GM21367 (cell line): ENCODE results near the gene OR51I1.
A peak's percentile ranks its signal among the peaks of the same experiment; 100 is the strongest.

Source experiments
- ATAC-seq: cut with Tn5 transposase; IDR thresholded peaks from one replicate; pipeline ENCODE4 v1.9.1; 2021; ENCODE audit not compliant: unreplicated experiment

The OR51I1 gene, protein sequence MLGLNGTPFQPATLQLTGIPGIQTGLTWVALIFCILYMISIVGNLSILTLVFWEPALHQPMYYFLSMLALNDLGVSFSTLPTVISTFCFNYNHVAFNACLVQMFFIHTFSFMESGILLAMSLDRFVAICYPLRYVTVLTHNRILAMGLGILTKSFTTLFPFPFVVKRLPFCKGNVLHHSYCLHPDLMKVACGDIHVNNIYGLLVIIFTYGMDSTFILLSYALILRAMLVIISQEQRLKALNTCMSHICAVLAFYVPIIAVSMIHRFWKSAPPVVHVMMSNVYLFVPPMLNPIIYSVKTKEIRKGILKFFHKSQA

DNA sequence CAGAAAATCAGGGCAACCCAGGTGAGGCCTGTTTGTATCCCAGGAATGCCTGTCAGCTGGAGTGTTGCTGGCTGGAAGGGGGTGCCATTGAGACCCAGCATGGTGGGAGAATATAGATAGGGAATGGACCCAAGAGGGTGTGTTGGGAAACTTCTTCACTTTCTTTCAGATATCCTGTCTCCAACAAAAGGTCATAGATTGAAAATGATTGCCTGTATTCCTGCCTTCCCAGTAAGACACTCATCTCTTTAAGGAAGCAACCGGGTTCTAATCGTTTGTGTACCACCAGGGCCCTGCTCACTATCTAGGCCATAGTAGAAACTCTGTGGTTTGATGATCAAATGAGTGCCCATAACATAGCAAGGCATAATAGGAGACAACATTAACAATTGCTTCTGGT, at the start of gene OR51I1:
Gene OR51I1, minus strand, starts transcription at position 101 of the 400 bp plus-strand sequence. Its CDS starts 0 bp downstream, at position 101.
- no peak for ATAC-seq

DNA sequence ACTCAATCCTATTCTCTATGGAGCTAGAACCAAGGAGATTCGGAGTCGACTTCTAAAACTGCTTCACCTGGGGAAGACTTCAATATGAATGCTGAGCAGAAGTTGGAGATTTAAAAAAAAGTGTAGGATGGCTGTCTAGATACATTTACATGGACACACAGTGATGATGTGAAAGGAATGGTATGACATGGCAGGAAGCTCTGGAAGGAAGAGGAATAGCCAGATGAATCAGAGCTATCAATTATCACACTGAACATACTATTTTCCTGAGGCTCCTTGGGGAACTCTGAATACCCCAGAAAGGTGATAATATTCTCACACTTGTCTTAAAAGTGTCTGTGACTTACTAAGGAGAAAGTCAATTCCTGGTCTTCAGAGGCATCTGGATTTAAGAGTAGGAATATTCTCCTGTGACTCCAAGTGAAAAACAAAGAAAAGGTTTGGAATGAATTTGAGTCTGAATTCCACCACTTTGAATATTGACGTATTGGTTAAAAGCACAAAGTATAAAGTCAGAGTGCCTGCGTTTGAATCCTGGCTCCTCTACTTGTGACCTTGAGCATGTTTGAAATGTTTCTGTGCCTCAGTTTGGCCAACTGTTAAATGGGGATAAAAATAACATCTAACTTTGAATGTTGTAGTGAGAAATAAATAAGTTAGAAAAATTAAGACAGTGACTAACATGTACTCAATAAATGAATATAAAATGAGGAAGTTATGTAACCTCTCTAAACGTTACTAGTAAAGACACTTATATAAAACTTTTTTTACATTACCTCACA, 48.5 kb upstream of the OR51I1 start:
- no peak for ATAC-seq

DNA sequence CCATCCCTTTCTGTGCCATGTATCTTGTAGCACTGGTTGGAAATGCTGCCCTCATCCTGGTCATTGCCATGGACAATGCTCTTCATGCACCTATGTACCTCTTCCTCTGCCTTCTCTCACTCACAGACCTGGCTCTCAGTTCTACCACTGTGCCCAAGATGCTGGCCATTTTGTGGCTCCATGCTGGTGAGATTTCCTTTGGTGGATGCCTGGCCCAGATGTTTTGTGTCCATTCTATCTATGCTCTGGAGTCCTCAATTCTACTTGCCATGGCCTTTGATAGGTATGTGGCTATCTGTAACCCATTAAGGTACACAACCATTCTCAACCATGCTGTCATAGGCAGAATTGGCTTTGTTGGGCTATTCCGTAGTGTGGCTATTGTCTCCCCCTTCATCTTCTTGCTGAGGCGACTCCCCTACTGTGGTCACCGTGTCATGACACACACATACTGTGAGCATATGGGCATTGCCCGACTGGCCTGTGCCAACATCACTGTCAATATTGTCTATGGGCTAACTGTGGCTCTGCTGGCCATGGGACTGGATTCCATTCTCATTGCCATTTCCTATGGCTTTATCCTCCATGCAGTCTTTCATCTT, 47.6 kb upstream of the OR51I1 start:
- ATAC-seq = no peak

DNA sequence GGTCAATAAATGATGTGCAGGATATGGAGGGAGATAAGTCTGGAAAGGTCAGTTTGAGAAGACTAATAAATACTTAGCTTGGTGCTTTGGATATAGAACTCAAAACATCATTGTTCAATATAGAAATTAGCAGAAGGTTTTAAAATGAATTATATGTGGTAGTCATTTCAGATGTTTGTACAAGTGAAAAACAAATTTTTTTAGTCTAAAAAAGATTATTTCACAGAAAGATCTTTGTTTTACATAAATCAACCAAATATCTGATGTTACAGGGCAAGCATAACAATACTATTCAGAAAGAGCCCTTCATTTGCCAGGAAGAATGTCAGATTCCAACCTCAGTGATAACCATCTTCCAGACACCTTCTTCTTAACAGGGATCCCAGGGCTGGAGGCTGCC, 47.1 kb upstream of the OR51I1 start, which contains the start of gene OR52D1:
Gene OR52D1, plus strand, starts transcription at position 301 of the 400 bp plus-strand sequence. Its CDS starts 22 bp downstream, at position 323.
- no peak for ATAC-seq

DNA sequence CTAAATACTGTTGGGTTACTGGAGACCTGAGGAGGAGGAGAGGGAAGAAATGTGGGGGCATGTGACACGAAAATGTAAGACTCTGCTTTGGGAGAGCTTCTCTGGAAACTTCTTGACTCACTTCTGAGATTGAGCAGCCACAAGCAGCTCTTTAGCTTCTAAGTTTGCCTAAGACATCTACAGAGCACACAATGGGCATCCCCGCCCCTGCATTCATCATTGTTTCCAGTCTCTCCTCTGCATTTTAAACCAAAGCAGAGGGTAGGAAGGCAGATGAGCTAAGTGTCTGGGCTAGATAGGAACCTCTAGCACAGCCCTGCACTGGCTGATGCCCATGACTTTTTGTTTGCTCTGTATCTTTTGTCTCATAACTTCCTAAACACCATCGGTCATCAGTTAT, 45.1 kb upstream of the OR51I1 start:
- no peak for ATAC-seq

DNA sequence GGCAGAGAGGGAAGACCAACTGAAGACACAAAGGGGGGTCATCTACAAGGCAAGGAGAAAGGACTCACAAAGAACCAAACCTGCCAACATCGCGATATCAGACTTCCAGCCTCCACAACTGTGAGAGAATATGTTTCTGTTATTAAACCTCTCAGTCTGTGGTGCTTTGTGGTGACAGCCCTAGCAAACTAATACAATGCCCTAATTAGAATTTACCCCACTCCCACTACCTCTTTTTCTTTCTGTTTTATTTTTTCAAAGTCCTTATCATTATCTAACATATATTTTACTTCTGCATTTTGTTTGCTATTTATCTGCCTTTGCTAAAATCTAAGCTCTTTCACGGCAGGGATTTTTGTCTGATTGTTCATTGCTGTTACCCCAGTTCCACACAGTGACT, 44.7 kb upstream of the OR51I1 start:
- ATAC-seq = no peak

DNA sequence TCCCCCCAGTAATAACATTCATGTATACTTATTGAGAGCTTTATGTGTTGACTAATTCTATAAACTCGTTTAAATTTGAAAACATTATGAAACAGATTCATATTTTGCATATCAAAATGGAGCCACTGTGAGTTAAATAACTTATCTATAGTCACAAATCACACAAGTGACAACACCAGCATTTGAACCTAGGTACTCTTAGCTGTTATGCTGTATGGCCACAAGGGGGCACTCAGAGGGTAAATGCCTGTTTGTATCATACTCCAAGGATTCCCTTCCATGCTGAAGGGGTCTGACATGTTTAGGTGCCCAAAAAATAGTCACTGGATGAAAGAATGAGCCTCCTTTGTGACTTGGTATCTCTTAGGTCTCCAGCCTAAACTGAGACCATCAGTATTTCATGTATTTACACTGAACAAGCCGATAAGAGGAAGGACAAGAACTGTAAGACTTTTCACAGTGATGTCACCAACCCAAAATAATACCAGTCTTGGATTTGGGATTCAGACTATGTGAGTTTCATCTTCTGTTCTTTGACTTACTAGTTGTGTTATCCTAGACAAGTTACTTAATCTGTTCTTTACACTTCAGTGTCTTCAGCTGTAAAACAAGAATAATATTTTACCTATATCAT, 35.0 kb upstream of the OR51I1 start:
- peak; percentile 82 for ATAC-seq

DNA sequence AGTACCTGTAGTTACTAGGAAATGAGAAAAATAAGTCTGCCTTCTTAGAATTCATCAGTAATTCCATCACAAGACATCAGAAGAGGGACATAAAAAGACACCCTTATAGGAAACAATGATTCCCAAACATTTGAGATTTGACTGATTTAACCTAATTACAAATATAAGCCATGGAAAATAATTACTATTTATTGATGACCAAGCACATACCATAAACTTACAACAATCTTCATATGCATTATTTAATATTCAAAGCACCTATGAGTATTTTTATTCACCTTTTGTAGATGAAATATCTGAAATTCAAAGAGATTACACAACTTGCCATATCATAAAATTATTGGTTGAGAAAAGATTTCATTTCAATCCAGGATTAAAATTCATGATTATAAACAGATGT, 32.6 kb upstream of the OR51I1 start:
- ATAC-seq = no peak

DNA sequence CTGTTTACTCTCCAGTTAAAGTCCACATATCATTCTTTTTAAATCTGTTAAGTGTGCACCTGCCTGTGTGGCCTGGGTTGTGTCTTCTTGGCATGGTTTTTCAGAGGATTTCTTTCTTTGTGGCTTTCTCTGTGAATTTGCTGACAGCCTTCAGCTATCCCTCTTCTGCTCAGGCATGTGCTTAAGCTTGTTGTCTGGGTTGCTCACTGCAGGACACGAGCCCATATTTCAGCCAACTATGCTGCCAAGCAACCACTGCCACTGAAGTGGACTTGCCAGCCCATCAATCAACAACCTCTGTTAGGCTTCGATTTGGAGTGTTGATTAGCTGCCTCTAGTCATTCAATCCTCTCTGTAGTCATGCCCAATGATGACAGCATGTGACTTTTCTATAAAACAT, 26.2 kb upstream of the OR51I1 start:
- ATAC-seq = no peak

DNA sequence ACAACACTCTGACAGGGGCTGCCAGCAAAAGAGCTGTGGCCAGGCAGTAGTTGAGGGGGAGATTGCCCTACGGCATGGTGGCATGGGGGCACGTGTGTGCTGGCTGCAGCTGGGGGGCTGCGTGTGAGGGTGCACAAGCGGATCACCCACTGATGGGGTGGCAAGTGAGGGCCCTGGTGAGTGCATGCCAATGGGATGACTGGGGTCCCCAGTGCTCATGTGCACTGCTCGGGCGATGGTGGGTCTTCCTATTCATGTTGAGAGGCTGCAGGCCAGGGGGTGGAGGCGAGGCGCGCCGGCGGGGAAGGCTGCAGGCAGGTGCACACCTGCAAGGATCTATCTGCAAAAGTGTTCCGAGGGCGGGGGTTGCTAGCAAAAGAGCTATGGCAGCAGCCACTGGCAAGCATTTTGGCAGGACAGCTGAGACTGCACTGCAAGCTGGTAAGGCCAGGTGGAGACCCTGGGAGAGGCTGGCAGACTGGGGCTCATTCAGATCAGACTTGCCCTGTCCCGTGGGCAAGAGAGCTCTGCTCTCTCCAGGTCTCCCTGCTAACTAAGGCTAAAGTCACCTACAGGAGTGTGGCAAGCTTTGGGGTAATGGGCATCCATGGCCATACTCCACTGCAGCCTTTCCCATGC, 19.8 kb upstream of the OR51I1 start:
- no peak for ATAC-seq

DNA sequence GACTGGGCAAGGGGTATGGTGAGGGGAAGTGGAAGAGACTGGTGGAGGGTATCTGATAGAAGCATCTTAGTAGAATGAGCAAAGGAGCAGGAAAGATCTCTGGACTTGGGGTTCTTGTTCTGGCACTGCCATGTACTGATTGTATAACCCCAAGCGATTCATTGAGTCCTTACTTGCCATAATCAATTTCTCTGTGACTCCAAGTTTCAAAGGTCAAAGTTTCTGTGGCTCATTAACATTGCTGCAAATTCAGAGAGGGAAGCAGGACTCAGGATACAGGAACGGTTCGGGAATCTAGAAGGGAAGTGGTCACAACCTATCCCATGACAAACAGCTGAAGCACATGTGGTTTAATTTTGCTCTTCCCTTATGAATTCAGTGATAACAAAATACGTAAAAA, 8.1 kb upstream of the OR51I1 start:
- no peak for ATAC-seq

DNA sequence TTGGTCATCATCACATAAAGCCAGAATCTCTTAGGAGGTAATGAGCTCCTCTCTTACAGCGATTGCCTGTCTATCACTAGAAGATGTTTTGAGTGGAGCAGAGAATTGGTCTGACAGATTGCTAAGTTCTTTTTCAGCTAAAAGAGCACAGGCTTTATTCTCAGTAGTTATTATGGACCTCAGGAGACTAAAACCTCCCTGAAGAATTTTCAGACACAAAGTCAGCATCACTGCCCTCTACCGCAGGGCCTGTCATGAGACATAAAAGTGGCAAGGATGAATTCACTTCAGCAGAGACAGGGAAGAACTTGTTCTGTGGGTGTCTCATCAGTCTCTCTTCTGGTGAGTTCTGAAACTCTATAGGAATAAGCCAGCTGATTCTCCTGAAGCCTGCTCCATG, 7.7 kb upstream of the OR51I1 start, which contains the start of gene OR51I2:
Gene OR51I2, plus strand, starts transcription at position 301 of the 400 bp plus-strand sequence. CDS start 4,166 bp downstream, outside the sequence.
- ATAC-seq = no peak

DNA sequence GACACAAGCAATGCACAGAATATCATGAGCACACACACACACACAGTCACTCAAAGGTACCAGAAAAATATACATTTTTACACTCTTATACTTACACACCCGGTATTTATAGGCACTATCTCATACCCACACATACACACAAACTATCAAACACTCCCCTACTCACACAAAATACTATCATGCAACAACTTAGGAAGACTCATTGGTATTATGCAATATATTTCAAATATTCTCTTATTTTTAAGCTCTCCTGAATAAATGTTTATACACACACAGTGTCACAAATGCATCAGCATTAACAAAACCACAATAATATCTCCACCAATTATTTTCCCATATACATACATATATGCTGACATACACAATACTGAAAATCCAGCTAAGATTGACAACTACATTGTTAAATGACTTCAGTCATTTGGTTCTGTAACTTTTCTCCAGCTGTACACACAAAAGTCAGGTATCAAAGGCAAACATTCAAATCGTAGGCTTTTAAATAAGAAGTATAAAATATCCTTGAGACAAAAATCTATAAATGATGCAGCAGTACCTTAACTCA, 2.6 kb upstream of the OR51I1 start:
- no peak for ATAC-seq

DNA sequence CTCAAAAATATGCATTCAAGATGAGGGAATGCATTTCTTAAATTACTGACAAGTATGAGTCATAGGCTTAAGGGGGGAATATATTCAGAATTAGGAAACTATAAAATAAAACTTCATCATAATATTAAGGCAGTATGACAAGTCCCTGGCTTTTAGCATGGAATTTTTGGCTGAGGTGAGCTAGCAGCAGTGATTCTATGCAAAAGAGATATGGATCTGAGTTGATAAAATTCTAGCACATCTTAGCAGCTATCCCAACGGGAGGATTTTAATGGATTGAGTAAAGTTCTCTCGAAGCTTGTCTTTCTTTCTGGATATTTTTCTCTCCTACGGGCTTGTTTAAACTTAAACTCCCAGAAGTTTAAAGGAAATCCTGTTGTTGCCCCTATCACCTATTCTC, 18.2 kb downstream of the OR51I1 start:
- ATAC-seq = no peak

DNA sequence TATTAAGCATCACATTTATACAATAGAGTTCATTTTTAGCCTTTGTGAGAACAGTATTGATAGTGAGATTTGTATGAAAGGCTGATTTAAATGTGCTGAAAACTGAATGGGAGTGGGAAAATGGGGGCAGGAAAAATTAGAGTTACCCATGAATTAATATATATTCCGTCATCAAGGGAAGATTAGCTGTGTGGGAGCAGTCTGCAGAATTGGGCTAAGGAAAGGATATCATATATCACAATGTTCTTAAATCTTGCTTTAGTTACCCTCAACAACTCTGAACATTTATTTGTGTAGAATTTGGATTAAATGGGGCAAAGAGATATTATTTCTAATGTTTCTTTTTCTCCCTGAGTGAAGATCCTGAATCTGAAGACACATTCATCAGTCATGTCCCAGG, 19.5 kb downstream of the OR51I1 start, which contains the start of gene OR51Q1:
Gene OR51Q1, plus strand, starts transcription at position 301 of the 400 bp plus-strand sequence. Its CDS starts 90 bp downstream, at position 391.
- no peak for ATAC-seq

DNA sequence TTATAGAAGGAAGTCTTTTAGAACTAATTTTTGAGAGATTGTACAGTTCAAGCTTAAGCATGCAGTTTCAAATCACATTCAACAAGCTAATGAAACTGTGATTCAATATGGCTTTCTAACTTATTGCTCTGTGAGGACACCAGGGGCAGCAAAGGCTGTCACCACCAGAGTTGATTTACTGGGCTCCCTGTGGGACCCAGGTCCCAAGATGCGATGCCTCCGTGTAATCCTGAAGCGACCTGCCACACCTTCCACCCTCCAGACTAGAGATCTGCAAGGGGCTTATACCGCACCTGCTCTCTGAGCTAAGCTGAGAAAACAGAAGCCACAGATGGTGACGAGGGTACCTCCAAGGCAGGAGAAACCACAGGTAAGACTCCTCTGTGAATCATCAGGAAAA, 20.3 kb downstream of the OR51I1 start:
- no peak for ATAC-seq

DNA sequence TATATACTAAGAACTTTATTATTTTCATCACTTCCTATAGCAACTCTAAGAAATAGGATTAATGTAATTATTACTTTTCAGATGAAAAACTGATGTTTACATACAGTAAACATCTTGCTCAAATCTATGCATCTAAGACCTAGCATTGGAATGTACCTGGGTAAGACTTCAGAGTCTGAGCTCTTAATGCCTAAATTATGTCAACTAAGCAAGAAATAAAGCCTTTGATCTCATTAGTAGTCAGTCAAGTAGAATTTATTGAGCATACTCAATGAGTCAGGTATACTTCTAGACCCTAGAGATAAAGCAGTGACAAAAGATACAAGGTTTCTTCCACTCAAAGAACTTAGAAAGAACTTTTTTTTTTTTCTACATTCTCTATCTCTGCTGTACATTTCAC, 36.1 kb downstream of the OR51I1 start:
- no peak for ATAC-seq

DNA sequence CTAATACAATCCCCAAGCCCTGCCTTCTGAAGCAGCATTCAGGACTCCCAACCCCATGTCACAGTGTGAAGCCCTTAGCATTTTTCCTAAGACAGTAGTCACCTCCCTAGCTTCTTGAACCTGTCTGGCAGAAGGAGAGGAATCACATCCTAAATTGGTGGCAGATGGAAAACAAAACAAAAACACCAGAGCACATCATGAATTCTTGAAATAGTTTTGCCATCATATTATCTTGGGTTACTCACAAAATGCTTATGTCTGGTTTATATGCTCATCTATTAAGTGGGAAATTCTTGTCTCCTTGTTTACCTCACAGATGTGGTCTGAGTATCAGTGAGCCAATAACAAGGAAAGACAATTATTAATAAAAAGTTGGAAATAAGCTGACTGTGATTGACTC, 42.4 kb downstream of the OR51I1 start:
- no peak for ATAC-seq

DNA sequence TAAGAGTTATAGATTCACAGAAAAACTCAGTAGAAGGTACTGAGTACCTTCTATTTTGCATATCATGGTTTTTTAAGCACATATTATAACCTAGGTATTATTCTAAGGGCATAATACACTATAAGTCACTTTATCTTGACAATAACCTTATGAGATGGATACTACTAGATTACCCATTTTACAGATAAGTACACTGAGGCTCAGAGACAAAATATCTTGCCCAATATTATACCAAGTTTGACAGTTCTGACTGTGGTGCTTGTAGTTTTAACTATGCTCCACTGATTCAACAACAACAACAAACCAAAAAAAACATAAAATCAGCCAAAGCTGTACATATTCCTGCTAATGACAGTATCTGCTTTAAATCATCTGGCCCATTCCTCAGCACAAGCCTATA, 47.2 kb downstream of the OR51I1 start:
- no peak for ATAC-seq
